HG03280 (cell line): ENCODE measurements around the gene CTIF.
A peak's percentile ranks its signal among the peaks of the same experiment; 100 is the strongest.

ENCODE experiments used
- ATAC-seq: cut with Tn5 transposase; IDR thresholded peaks from one replicate; pipeline ENCODE4 v1.9.1; 2021; ENCODE audit warnings: mild to moderate bottlenecking, moderate library complexity; ENCODE audit not compliant: unreplicated experiment

CTIF gene

DNA sequence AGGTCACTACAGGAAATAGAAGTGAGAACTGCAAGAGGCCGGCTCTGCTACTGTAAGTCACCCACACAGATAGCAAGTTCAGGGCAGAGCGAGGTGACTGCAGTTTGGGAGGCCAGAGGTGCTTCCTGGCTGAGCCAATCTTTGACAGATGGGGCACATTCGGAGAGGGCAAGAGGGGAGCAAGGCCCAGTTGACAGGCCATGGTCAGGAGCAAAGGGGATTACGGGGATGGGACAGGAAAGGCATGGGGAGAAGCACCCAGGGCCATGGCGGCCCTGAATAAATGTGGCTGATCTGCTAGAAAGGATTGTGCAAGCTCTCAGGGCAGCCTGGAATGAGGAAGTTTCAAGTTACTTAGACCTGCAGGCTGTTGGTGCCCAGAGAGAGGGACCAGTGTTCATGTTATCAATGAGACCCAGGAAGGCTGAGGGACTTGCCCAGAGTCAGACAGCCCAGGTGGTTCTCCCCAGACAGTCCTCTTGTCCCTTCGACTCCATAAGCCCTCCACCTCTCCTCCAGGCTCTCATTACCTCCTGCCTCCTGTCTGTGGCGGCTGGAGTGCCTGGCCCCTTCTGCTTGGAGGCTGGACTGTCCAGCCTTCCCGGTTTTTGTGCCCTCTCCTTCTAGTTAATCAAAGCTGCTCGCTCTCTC, 123.3 kb downstream of the CTIF start:
- no peak for ATAC-seq

DNA sequence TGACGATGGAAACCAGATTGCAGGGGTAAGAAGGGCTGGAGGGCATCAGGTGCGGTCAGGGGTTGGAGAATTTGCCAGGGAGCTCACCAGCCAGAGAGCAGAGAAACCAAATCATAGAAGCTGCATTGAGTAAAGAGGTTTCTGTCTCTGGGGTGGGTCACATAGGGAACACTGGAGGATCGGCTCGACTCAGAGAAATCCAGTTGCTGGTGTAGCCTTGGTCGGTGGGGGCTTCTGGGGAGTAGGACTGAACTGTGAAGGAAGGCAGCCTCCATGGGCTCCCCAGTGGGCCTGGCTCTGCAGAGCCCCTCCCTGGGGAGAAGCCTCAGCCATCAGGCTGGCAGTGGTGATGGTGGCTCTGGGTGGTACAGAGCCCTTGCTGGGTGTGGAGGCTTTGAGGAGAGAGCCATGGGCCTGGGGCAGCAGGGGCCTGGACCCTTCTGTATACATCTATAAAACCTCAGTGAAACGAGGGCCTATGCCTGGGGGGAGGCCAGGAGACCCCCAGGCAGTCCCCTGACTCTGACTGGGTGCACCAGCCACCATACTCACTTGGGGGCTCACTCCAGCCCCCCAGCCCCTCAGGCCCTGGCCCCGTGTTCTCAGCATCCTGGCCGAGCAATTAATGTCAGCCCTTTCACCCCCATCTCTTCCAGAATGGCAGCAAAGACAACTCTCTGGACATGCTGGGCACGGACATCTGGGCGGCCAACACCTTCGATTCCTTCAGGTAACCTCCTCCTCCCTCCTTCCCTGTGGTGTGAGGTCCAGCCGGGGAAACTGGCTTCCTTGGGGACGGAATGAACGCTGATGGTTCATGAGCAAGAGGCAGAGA, 124.5 kb downstream of the CTIF start:
- ATAC-seq = no peak

- no peak for ATAC-seq
Measured at GRCh38 chr18:48663931-48664847, 125.4 kb downstream of the CTIF start.

GRCh38 chr18:48665654-48666053, 126.8 kb downstream of the CTIF start:
- no peak for ATAC-seq

GRCh38 chr18:48666613-48667012, 127.8 kb downstream of the CTIF start:
- ATAC-seq = no peak

DNA sequence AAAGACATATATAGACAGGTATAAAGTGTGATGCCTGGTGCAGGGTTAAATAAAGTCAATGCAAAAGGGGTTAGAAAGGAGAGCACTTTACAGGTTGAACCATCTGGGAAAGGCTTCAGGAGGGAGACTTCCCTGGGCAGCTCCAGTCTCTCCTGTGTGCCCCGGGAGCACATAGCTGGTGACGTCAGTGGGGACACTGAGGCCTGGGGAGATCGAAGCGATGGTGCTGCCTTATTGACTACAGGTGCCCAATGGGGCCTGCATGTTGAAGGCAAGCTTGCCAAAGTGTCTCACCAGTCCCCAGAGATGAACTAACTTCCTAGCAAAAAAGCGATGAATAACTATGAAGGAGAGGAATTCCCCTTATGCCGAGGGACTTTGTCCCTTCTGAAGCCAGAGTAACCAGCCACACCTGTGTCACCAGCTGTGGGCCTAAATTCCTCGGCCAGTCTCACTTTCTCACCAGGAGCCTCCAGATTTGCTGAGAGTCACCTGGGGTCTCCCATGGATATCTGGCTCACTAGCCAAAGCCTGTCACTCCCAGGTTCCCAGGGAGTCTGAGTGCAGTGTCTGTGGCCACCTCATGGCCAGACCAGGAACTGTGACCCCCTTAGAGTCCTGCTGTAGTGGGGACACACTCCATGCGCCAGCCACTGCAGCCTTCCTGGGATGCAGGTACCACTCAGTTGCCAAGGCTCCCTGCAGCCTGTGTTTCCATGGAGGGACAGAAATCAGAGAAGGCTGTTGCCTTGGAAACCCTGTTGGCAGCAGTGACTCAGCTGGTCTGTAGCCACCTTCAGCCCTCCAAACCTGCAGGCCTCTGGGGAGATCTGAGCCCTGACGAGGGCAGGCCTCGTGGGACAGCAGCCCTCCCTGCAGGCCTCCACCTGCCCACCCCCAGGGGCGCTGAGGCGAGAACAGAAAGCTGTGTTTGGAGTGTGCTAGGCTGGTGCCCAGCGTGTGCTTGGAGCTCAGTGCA, 128.7 kb downstream of the CTIF start:
- ATAC-seq = no peak

- no peak for ATAC-seq
Measured at GRCh38 chr18:48668466-48669179, 129.8 kb downstream of the CTIF start.

- ATAC-seq = no peak
Measured at GRCh38 chr18:48669180-48669675, 130.4 kb downstream of the CTIF start.

- no peak for ATAC-seq
Measured at GRCh38 chr18:48669991-48670750, 131.3 kb downstream of the CTIF start.

- no peak for ATAC-seq
Measured at GRCh38 chr18:48670751-48671560, 132.1 kb downstream of the CTIF start.

- no peak for ATAC-seq
Measured at GRCh38 chr18:48671561-48671945, 132.7 kb downstream of the CTIF start.

DNA sequence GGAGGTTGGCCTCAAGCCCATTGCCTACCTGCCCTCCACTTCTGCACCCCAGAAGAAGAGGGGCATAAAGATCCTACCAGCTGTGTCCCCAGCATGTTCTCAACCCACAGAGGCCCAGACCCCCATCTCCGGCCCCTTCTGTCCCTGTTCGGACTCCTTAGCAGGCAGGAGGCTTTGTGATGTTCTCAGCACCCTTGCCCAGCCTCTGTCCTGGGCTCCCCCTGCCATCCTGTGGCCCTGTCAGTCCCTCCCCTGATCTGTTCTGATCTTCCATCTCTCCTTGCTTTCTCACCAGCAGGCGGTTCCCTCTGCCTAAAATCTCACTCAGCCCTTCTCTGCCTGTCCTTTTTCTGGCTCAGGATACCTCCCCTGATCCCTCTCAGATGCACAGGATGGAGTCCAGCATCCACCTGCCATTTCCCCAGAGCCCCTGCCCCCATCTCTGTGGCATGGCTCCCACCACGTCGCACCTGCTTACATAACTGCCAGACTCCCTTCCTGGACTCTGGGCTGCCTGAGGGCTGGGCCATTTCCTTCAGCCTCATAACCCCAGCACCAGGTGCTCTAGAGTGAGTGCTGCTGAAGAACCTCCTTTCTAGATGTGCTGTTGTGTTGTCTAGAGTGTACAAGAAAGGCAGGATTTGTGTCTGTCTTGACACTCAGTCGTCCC, 134.0 kb downstream of the CTIF start:
- ATAC-seq = no peak

GRCh38 chr18:48673456-48673852, 134.6 kb downstream of the CTIF start:
- no peak for ATAC-seq

- no peak for ATAC-seq
Measured at GRCh38 chr18:48673853-48674721, 135.3 kb downstream of the CTIF start.

GRCh38 chr18:48674758-48675351, 136.0 kb downstream of the CTIF start:
- no peak for ATAC-seq

- ATAC-seq = peak; percentile 84
Measured at GRCh38 chr18:48675352-48675761, 136.5 kb downstream of the CTIF start.
